Stimulated activated CD8-positive, alpha-beta memory T cell treated with anti-CD3 and anti-CD28 coated beads, Interleukin-15, amount 100 ng/mL, for 4 hours (primary cell): ENCODE measurements around the gene ALKBH5.

Experiments used
- DNase-seq, 2 donors: peaks; one replicate each; pipeline ENCODE4 v3.0.0-alpha.2; 2020; ENCODE audit warnings: low read depth in 2 of 2

Gene ALKBH5

DNA sequence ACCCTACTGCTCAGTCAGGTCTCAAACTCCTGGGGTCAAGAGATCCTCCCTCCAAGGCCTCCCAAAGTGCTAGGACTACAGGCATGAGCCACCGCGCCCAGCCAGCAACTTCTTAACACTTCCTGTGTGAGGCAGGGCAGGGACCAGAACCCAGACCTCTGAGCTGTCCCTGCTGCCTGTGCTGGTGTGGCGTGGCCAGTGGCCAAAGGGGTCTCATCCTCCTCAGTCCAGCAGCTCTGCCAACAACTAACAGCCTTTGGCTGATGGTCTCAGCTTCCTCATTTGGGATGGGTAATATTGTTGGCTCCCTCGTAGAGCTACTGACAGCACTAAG lies 40.4 kb downstream of the ALKBH5 start:
- DNase-seq = no peak

DNA sequence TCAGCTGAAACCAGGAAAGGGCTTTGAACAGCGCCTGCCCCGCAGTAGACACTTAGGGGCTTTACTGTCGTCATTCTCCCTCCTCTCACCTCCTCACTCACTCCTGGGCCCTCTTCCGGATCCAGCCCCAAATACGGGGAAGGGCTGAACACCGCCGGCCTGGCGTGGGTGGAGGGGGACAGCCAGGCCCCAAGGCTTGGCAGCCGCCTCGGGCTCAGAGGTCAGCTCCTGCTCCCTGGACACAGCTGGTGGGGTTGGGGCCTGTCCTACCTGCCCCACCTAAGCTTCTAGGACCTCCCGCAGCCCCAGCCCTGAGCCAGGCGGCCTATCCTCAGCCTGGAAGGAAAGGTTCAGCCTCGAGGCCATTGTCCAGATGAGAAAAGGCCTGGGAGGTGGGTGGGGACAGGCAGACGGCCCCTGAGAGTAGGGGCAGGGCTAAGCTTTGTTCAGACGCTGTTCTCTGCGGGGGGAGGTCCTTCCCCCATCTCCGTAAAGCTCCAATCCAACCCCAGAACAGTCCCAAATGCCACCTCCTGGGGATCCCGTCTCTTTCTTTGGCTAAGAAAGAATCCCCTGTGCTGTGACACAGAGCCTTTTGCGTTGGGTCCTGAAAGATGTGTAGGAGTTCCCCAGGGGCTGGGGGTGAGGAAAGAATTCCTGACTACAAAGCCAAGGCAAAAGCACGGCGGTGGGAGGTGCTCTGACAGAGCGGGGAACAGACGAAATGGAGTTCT lies 40.9 kb downstream of the ALKBH5 start:
- DNase-seq = no peak

GRCh38 chr17:18225121-18225641 lies 41.6 kb downstream of the ALKBH5 start, which contains the start of gene LLGL1:
Gene LLGL1 (plus strand): TSS chr17:18225635. CDS start chr17:18225683, 48 bp downstream.
- peak; percentile 87 to 90 for DNase-seq

DNA sequence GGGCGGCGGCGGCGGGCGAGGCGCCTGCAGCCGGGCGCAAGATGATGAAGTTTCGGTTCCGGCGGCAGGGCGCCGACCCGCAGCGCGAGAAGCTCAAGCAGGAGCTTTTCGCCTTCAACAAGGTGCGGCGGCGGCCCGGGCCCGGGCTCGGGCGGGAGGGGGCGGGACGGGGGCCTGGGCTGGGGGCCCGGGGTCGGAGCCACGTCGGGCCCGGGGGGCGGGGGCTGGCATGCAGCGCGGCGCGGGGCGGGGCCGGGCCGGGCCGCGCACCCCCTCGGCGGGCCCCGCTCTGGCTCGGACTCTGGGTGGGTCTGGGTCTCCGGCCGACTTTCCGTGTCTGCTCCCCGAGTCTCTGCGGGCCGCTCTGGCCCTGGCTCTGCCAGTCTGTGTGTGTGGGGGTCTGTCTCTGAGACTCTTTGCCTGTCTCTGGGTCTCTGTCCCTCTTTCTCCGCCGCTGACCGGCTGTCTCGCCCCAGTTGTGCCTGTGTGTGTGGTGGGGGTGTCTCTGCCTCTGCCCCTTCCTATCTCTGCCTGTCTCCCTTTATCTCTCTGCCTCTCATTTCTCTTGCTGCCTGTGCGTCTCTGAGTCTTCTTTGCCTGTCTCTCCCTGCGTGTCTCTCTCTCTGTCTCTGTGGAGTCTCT lies 42.1 kb downstream of the ALKBH5 start:
- DNase-seq = no peak

DNA sequence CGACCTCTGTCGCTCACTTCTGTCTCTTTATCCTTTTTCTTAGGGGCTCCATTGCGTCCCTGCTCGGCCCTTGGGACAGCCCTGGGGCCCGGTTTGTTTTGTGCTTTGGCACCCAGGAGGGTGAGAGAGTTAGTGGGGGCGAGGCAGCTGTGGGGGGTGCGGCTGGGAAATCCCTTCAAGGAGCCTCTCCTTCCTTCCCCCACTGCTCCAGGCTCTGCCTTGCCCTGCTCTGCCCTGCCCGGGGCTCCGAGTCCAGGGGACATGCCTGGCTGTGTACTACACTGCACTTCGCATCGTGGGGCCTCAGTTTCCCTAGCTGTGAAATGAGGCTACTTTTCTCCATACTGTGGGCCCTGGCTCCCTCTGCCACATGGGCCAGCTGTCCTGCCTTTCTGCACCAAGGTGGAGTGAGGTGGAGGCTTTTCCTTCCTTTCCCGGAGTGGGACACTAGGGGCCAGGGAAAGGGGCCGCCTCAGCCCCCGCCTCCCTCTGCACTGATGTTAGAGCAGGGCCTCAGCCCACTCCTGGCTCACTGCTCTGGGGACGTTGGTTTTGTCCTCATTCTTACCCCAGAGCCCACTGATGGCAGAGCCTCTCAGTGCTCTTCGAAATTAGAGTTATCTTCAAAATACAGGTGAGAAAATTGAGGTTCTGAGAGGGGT lies 42.8 kb downstream of the ALKBH5 start:
- no peak for DNase-seq

DNA sequence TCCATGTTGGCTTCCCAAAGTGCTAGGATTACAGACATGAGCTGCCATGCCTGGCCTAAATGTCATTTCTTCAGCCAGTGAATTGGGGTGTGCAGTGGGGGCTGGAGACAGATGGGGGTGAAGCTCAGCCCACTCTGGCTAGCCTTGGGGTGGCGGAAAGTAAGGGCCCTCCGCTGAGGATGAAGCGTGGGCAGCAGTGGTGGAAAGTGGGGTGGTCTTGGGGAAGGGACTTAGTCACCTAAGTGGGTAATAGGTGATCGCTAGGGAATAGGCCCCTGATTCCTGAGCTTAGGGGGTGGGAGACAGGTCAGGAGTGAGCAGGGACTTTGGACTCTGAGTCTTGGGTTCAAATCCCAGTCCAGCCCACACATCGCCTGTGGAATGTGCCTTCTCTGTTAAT lies 44.0 kb downstream of the ALKBH5 start:
- no peak for DNase-seq

DNA sequence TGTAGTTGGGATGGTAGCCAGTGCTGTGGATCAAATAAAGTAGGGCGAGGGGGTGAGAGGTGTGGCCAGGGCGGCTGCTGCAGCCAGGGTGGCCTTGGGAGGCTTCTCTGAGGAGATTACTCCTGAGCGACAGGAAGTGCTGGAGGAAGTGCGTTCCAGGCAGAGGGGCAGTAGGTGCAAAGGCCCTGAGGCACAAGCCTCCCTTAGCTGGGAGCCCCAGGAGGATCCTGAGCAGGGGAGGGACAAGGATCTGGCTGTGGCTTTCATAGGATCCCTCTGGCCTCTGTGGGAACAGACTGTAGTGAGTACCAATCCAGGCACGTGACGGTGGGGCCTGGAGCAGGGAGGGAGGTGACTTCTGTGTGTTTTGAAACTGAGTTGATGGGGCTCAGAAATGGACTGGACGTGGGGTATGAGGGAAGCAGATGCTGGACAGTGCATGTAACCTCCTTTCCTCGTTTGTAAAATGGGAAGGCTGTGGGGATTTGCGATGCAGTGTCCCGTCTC lies 44.6 kb downstream of the ALKBH5 start:
- DNase-seq = no peak

GRCh38 chr17:18229254-18229653 lies 45.6 kb downstream of the ALKBH5 start:
- no peak for DNase-seq

DNA sequence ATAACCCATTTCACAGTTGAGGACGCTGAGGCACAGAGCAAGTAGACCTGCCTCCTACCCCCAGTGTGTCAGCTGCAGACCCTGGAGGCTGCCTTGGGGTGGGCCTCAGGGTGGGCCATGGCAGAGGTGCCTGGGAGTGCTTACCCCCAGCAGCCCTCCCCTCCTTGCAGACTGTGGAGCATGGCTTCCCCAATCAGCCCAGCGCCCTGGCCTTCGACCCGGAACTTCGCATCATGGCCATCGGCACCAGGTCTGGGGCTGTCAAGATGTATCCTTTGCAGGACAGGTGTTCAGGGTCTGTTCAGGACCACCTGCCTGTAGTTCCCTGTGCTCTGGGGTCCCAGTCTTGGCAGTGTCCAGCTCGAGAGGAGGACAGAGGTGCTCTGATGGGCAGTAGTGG lies 46.1 kb downstream of the ALKBH5 start:
- DNase-seq = no peak

GRCh38 chr17:18230288-18231141 lies 46.9 kb downstream of the ALKBH5 start:
- DNase-seq = no peak

DNA sequence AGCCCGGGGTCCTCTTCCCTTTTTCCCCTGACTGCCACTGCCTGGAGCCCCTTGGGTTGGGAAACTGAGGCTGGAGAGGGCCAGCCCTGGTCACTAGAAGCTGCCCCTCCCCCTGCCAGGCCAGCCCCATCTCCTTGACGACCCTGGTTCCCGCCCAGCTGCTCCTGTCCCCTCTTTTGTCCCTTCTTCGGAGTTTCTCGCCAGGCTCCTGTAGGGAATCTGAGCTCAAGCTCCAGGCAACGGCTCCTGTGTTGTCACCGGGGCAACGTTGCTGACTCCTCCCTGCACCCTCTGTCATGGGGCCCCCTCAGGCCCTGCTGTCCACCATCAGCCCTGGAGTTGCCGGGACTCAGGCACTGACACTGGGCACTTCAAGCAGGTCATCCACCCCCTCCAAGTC lies 47.5 kb downstream of the ALKBH5 start:
- DNase-seq = no peak

- no peak for DNase-seq
These were observed 50.3 kb downstream of the ALKBH5 start for GRCh38 chr17:18233803-18234518.

- DNase-seq = no peak
These were observed 51.3 kb downstream of the ALKBH5 start for GRCh38 chr17:18234853-18235380.

DNA sequence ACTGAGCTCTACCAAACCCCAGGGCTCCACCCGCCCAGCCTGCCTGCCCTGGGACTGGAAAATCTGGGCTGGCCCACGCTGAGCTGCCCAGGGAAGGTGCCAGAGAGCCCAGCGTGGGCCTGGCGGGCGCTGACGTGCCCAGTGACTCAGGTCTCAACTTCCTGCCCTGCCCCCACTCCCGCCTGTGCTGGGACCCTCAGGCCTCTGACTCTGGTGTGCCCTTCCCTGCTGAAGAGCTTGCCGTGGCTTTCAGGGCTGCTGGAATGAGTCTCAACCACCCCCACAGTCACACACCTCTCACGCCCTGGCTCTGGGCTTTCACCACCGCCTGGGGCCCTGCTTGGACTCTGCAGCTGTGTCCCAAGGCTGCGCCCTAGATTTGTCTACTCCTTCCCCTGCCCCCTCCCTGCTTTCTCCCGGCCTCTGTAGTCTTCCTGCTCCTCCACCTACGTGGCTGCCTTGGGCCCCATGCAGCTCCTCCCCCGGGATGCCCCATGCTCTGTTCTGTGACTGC lies 52.2 kb downstream of the ALKBH5 start:
- no peak for DNase-seq

GRCh38 chr17:18236494-18236893 lies 52.9 kb downstream of the ALKBH5 start:
- DNase-seq = no peak

- no peak for DNase-seq
These were observed 53.8 kb downstream of the ALKBH5 start for GRCh38 chr17:18237461-18237860.

GRCh38 chr17:18238299-18238698 lies 54.7 kb downstream of the ALKBH5 start:
- DNase-seq = no peak

DNA sequence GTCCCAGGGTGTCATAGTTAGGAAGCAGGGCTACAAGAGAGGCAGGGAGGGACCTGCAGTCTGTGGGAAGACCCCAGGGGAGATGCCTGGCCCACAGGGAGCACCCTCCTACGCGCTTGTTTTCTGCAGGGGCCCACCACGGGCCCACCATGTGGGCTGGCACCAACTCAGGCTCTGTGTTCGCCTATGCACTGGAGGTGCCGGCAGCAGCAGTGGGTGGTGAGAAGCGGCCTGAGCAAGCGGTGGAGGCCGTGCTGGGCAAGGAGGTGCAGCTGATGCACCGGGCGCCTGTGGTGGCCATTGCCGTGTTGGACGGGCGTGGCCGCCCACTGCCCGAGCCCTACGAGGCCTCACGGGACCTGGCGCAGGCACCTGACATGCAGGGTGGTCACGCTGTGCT lies 56.8 kb downstream of the ALKBH5 start:
- DNase-seq = no peak

- DNase-seq = no peak
These were observed 57.7 kb downstream of the ALKBH5 start for GRCh38 chr17:18241229-18241871.
